ENCODE results near the gene BCAS2. TPM values are rescaled to one million over a fixed set of nuclear protein-coding genes. Genes with fewer than 3 reads are reported as not detected.

BCAS2 gene
- polyA plus RNA-seq, 5 donors: 43.5 to 61.1 (median 45.7) TPM

Other genes starting within 250 kb of the BCAS2 start
- 10 to 100 TPM; 36.0 to 62.9 (median 54.5) TPM for gene TRIM33, start 70.4 kb downstream of the BCAS2 start, polyA plus RNA-seq (ENCODE audit: insufficient read depth in 1 of 5, insufficient read length in 5 of 5, low replicate concordance in 1 of 5)
- gene DENND2C, start 88.4 kb upstream of the BCAS2 start, polyA plus RNA-seq (ENCODE audit: insufficient read depth in 1 of 5, insufficient read length in 5 of 5, low replicate concordance in 1 of 5): 1 to 10 TPM; 4.2 to 5.4 (median 4.6) TPM
- 1 to 10 TPM in 1 of 5 donors, under 1 TPM in 1, not detected in 3; 0.18 to 3.0 TPM for gene AMPD1, start 113.9 kb upstream of the BCAS2 start, polyA plus RNA-seq (ENCODE audit: insufficient read depth in 1 of 5, insufficient read length in 5 of 5, low replicate concordance in 1 of 5)
- gene NRAS, start 135.2 kb upstream of the BCAS2 start, polyA plus RNA-seq (ENCODE audit: insufficient read depth in 1 of 5, insufficient read length in 5 of 5, low replicate concordance in 1 of 5): 10 to 100 TPM; 44.7 to 75.8 (median 56.5) TPM
- 100 to 1,000 TPM; 342 to 485 (median 422) TPM for gene CSDE1, start 176.4 kb upstream of the BCAS2 start, polyA plus RNA-seq (ENCODE audit: insufficient read depth in 1 of 5, insufficient read length in 5 of 5, low replicate concordance in 1 of 5)
- 10 to 100 TPM; 34.7 to 56.8 (median 53.5) TPM for gene SIKE1, start 199.1 kb upstream of the BCAS2 start, polyA plus RNA-seq (ENCODE audit: insufficient read depth in 1 of 5, insufficient read length in 5 of 5, low replicate concordance in 1 of 5)

Data from right lung (tissue), 5 donors.